Activated naive CD8-positive, alpha-beta T cell treated with anti-CD3 and anti-CD28 coated beads, Interleukin-2, amount 50 U/mL, for 16 hours (primary cell): Measurements from ENCODE around the gene ALDH1L1.

Experiments used
- DNase-seq: peaks from one replicate; pipeline ENCODE4 v3.0.0-alpha.2; 2020; ENCODE audit warnings: low read depth, low spot score

ALDH1L1 gene

GRCh38 chr3:126054870-126055269 is 125.5 kb downstream of the ALDH1L1 start:
- DNase-seq, result no peak

GRCh38 chr3:126053949-126054569 is 126.3 kb downstream of the ALDH1L1 start:
- DNase-seq, result no peak
